Nephron (organoid): Measurements from ENCODE around the gene KCTD18.

ENCODE experiments used
- H3K27ac Mint-ChIP-seq, 3 experiments: 2 replicates each; pipeline ENCODE4 v1.8.0; 2020; ENCODE audit warnings: mixed read lengths in 3 of 3, mild to moderate bottlenecking in 2 of 3, moderate library complexity in 1 of 3
- H3K27me3 Mint-ChIP-seq: 2 replicates; pipeline ENCODE4 v1.8.0; 2021; ENCODE audit warnings: low read depth, mild to moderate bottlenecking, moderate library complexity, mixed read lengths
- H3K36me3 Mint-ChIP-seq: 2 replicates; pipeline ENCODE4 v1.8.0; 2020; ENCODE audit warnings: low read depth, mixed read lengths
- H3K4me1 Mint-ChIP-seq: 2 replicates; pipeline ENCODE4 v1.8.0; 2020; ENCODE audit warnings: mixed read lengths
- H3K4me3 Mint-ChIP-seq, 3 experiments: 2 replicates each; pipeline ENCODE4 v1.8.0; 2020; ENCODE audit warnings: mild to moderate bottlenecking in 3 of 3, mixed read lengths in 3 of 3, moderate library complexity in 2 of 3
- H3K9me3 Mint-ChIP-seq: 2 replicates; pipeline ENCODE4 v1.8.0; 2020; ENCODE audit warnings: mixed read lengths
- TF ChIP-seq, protein P1 (sequence below), 3 experiments: fragments of 200-600 bp; sonication (generic); IDR thresholded peaks; one replicate each; pipeline ENCODE4 v1.5.0; 2021; ENCODE audit warnings: antibody characterized with exemption in 3 of 3; ENCODE audit not compliant: unreplicated experiment in 3 of 3

The KCTD18 gene

DNA sequence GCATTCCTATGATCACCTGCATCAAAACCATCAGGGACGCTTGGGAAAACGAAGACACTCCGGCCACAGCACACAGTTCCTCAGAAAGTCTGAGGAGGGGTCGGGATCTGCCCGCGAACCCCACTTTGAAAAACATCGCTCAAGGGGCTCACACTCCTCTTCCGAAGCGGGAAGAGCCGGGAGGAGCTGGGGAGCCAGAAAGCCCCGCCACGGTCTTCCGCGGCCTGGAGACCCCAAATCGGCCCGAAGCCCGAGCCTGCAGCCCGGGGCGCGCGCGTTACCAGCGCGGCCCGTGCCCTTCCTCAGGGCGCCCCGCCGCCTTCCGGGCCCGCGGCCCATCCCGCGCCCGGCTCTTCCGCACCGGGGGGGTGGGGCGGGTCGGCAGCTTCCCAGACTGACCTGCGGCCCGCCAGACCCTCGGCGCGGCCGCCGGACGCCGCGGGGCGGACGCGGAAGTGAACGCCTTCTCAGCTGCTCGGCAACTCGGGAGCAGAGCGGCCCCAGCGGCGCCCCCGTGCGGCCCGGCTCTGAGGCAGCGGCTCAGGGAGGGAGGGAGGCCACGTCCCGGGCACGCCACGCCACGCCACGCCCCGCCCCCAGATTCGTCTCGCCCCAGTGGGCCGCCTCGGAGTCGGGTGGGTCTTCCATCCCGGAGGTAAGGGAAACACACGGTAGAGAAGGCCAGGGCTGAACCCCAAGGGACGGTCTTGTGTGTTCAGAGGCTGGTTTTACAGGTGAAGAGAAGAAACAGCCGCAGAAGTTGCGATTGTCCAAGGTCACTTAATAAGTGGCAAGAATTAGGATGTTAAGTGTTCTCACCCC is at the start of gene KCTD18:
Gene KCTD18 (minus strand): TSS at position 457 of the 822 bp plus-strand sequence. CDS start 3,052 bp downstream, outside the sequence.
- Mint-ChIP-seq H3K36me3 (no peaks in the 10 kb centered on the region), H3K4me3 (peak within 1 kb of the TSS; percentile 90 to 91 (median 90)), H3K9me3 (no peaks in the 10 kb centered on the region), H3K27me3 (no peaks in the 10 kb centered on the region), H3K4me1 (peaks cover 9% of the 10 kb centered on the region), H3K27ac (peak within 1 kb of the TSS; percentile 83 to 87 (median 86))
- TF ChIP-seq, protein P1, sequence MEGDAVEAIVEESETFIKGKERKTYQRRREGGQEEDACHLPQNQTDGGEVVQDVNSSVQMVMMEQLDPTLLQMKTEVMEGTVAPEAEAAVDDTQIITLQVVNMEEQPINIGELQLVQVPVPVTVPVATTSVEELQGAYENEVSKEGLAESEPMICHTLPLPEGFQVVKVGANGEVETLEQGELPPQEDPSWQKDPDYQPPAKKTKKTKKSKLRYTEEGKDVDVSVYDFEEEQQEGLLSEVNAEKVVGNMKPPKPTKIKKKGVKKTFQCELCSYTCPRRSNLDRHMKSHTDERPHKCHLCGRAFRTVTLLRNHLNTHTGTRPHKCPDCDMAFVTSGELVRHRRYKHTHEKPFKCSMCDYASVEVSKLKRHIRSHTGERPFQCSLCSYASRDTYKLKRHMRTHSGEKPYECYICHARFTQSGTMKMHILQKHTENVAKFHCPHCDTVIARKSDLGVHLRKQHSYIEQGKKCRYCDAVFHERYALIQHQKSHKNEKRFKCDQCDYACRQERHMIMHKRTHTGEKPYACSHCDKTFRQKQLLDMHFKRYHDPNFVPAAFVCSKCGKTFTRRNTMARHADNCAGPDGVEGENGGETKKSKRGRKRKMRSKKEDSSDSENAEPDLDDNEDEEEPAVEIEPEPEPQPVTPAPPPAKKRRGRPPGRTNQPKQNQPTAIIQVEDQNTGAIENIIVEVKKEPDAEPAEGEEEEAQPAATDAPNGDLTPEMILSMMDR (IDR thresholded peaks at IDR 0.05; ENCODE audit: unreplicated experiment in 3 of 3) = peak; percentile 81 to 85 (median 85)

DNA sequence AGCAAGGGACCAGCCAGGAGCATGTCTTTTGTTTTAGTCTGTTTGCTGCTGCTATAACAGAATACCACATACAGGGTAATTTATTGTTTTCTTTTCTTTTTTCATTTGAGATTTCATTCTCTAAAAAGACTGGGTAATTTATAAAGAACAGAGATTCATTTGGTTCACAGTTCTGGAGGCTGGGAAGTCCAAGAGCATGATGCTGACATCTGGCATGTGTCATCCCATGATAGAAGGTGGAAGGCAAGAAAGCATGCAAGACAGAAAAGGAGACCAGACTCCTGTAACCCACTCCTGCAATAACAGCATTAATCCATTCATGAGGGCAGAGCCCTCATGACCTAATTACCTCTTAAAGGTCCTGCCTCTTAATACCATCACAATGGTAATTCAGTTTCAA is 30.9 kb upstream of the KCTD18 start:
- TF ChIP-seq, protein P1 (IDR thresholded peaks at IDR 0.05; ENCODE audit: unreplicated experiment in 3 of 3) = no peak
- H3K27ac Mint-ChIP-seq = no peak overlapping the region

DNA sequence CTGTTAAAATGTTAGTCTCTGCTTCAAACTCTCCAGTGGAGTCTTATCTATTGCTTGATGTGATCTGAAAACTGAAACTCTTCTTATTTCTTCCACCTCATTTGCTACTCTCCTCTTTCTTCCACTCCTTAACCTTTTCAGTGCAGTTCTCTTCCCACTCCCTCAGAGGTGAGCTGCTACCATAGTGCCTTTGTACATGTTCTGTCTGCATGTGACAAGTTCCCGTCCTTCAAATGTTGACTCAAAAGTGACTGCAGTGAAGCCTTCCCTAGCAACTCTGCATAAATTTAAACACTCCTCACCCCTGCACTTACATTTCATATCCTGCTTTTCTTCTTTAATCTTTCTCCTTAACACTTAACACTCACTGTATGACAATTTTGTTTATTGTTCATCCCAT is 28.3 kb upstream of the KCTD18 start:
- Mint-ChIP-seq H3K9me3 (no peaks in the 10 kb centered on the region), H3K27me3 (no peaks in the 10 kb centered on the region), H3K27ac (no peak overlapping the region), H3K4me3 (no peak overlapping the region), H3K36me3 (peaks cover 31% of the 10 kb centered on the region), H3K4me1 (no peaks in the 10 kb centered on the region)
- TF ChIP-seq, protein P1 (IDR thresholded peaks at IDR 0.05; ENCODE audit: unreplicated experiment in 3 of 3) = no peak

More for the DNA sequence above, 30.9 kb upstream of the KCTD18 start:
- Mint-ChIP-seq H3K9me3 (no peaks in the 10 kb centered on the region), H3K27me3 (no peaks in the 10 kb centered on the region), H3K4me3 (no peak overlapping the region), H3K36me3 (peaks cover 58% of the 10 kb centered on the region), H3K4me1 (no peaks in the 10 kb centered on the region)

DNA sequence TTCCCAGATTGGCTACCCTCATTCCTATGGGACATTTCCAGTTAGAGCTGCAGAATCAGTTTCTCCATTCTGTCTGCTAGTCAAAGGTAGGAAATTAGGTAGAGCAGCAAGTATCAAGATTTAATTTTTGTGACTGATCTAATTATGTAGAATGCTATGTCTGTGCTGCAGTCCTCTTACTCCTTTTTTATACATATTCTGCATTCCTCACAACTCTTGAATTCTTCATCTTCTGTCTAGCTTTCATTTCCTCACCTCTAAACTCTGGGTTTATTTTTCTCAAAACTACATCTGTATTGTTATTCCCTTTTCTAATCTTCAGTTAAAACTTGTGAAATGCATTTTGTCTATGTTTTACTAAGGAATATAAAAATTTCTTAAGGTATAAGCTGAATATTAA is 24.7 kb upstream of the KCTD18 start:
- Mint-ChIP-seq H3K36me3 (peaks cover 2% of the 10 kb centered on the region), H3K27ac (peak overlapping the region in 1 of 3 experiments; percentile 56), H3K27me3 (no peaks in the 10 kb centered on the region), H3K9me3 (no peaks in the 10 kb centered on the region), H3K4me1 (no peaks in the 10 kb centered on the region), H3K4me3 (no peak overlapping the region)
- TF ChIP-seq, protein P1 (IDR thresholded peaks at IDR 0.05; ENCODE audit: unreplicated experiment in 3 of 3) = no peak

DNA sequence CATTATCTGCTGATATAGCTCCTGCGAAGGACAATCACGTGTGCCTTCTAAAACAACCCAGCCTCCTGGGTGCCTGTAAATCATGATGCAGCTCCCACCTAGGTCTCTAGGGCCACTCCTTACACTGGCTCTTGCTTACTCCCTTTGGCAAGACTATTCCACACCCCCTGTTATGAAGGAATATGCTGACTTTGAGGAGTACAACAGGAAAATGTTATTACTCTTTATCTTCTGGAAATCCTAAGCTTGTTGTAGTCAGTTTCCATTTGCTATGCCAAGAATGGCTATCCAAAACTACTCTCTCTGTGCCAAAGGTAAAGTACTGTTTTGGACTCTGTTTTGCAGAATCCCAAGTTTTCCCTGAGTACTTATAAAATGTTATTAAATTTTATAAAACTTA is 23.9 kb upstream of the KCTD18 start:
- TF ChIP-seq, protein P1 (IDR thresholded peaks at IDR 0.05; ENCODE audit: unreplicated experiment in 3 of 3) = no peak
- Mint-ChIP-seq H3K36me3 (no peaks in the 10 kb centered on the region), H3K4me1 (no peaks in the 10 kb centered on the region), H3K27ac (peak overlapping the region in 1 of 3 experiments; percentile 16), H3K4me3 (no peak overlapping the region), H3K9me3 (no peaks in the 10 kb centered on the region), H3K27me3 (no peaks in the 10 kb centered on the region)

DNA sequence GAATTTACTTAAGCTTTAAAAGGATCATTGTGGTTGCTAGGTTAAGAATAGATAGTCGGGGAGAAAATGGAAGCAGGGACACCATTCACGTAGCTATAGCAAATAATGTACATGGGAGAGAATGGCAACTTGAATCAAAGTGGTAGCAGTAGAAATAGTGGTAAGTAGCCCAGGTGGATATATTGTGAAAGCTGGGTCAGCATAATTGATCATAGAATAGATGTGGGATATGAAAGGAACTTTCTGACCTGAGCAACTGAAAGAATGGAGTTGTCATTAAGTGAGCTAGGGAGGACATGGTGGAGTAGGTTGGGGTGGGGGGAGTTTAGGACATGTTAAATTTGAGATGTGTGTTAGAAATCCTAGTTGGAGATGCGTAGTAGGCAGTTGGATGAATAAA is 18.4 kb upstream of the KCTD18 start:
- H3K36me3 Mint-ChIP-seq = no peaks in the 10 kb centered on the region

More for the DNA sequence above, 18.4 kb upstream of the KCTD18 start:
- no peak overlapping the region for H3K27ac Mint-ChIP-seq
- no peaks in the 10 kb centered on the region for H3K9me3 Mint-ChIP-seq
- H3K27me3 Mint-ChIP-seq = peaks cover 6% of the 10 kb centered on the region
- H3K4me3 Mint-ChIP-seq = peak overlapping the region in 1 of 3 experiments; percentile 3
- H3K4me1 Mint-ChIP-seq = peaks cover 11% of the 10 kb centered on the region
- TF ChIP-seq, protein P1 (IDR thresholded peaks at IDR 0.05; ENCODE audit: unreplicated experiment in 3 of 3) = no peak
